ENCODE data around the gene HPCAL1.

HPCAL1 gene

DNA sequence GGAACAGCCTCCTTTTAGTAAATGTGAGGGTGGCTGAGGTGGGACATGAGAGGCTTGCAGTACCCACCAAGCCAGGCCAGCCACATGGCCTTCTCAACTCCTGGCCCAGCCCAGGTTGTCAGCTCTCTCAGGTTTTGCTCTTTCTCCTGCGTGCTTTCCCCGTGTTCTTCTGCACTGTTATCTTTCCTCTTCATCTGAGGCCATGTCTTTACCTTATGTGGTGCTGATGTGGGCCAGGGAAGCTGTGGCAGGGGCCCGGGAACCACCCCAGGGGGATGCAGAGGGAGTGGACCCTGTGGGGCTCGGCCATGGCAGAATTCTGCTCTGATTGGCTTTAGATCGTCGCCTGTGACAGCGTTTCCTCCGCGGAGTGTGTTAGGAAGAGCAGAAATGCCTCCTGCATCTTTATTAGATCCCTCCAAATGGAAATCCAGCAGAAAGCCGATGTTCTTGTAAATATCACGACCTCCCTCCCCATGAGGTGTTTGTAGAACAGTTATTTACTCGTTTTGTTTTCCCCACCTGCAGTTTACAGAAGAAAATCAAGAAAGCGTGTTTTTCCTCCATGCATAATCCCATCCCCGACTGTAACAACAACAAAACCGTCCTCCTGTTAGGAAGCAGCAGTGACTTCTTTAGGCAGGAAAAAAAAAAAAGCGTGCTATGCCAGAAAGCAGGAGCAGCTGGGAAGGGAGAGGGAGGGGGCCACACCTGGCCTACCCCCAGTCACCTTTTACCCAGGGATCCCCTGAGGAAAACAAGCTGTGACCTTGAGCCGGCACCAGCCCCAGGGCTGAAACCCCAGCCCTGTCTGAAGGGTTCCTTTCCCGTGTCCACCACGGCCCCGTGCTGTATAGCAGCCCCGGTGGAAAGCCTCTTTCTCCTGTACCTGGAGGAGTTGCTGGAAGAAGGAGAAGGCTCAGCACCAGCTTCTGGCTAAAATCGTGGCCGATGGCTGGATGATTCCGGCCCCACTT lies 54.8 kb downstream of the HPCAL1 start:
- DNase-seq = no peak

DNA sequence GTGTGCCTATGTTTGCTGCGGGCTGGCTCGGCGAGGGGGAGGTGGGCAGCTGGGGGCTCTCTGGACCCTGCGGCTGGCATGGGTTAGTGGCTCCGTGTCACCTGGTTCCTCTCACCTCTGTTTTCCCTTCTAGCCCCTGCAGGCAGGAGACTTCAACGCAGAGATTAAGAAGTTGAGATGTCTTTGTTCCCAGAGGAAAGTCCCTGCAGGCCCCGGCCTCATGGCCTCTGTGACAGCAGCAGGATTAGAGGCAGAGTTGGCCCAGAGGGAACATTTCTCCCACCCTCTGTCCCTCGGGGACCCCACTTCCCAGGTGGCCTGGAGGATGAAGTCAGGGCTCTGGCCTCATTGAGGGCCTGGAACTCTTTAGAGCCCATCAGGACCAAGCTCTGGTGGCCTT lies 56.5 kb downstream of the HPCAL1 start:
- no peak for DNase-seq

DNA sequence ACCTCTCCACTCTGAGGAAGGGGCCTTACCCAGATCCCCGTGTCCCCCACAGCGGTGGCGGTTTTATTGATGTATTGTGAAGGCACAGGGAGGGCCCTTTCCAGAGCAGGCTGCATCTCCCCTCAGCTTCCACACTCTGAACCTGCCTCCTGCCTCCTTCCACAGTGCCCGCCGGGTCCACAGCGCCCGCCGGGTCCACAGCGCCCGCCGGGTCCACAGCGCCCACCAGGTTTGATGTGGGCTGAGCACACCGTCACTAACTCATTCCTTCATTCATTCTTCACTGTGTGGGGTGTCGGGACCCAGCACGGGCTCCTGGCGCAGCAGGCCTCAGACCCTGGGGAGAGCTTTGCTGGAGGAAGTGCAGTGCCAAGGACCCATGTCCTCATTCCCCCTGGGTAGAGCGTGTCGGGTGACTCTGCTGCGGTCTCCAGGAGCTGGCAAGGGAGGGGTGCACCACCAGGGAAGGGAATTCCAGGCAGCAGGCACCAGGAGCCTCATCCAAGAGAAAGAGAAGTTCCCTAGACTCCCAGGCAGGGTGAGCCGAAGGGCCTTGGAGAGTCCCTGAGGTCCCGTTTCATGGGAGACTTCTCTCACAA lies 57.1 kb downstream of the HPCAL1 start:
- DNase-seq = no peak

DNA sequence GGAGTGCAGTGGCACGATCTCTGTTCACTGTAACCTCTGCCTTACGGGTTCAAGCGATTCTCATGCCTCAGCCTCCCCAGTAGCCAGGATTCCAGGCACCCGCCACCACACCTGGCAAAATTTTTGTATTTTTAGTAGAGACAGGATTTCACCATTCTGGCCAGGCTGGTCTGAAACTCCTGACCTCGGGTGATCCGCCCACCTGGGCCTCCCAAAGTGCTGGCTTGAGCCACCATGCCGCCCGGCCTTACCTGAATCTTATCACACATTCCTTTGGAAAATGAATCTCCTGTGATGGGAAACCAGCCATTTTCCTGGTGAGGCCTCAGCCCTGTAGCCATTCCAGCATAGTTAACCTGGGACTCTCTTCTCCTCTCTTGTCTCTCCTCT lies 57.8 kb downstream of the HPCAL1 start:
- DNase-seq = no peak

DNA sequence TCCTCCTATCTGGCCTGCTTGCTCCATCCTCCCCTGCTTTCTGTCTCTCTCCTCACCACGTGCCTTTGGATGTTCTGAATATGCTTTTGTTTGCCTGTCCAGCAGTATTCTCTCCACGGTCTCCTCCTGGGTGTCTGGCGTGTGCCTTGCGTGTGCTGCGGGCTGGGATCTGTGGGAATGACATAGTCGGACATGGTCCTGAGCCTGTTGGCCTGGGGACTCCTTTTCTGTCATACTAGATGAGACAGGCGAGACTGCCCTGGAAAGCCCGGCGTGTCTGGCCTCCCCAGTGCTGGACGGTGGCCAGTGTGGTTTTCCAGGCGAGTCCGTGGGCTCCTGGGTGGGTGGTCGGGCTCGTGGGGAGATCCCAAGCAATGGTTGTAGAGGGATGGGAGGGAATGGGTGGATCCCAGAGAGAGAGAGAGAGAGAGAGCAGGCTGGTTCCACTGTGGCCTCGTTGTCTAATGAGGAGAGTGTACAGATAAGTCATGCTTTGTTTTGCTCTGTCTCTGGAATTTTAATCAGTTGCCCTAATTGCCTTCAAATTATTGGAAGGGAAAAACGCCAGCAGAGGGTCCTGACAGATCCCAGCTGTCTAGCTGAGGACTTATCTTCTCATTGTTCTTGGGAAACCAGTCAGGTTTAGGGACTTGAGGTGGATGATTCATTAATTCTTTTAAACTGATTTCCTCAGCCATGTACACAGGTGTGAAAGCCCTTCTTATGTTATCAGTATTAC lies 58.3 kb downstream of the HPCAL1 start:
- no peak for DNase-seq

DNA sequence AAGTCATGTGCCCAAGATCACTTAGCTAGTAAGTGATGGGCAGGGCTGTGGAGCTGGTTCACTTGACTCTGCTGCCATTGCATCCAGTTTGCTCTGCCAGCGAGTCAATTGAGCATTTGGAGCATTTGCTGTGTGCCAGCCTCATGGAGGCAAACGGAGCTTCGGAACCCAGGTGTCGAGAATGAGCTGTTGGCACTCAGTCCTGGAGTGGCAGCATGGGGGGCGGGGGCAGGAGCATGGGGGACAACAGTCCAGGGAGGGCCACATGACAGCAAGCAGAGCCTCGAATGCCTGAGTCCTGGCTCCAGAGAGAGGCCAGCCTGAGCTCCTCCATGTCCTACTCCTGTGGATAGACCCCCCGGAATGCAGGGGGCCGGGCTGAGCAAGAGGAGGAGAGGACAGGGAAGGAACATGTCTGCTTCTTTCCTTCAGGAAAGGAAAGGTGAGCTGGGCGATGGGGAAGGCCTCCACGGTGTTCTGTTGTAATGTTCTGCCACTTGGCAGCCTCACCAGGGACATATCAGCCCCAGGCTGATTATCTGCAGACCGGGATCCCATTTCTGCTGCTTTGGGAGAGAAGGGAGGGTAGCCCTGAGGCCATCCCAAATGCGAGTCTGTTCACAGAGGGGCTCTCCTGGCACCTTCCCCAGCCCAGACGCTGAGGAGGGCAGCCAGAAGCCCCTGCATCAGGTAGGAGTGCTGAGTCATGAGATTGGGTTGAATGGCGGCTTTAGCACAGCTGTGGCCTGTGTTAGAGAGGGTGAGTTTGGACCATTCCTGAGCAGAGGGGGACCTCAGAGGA lies 59.6 kb downstream of the HPCAL1 start:
- no peak for DNase-seq

DNA sequence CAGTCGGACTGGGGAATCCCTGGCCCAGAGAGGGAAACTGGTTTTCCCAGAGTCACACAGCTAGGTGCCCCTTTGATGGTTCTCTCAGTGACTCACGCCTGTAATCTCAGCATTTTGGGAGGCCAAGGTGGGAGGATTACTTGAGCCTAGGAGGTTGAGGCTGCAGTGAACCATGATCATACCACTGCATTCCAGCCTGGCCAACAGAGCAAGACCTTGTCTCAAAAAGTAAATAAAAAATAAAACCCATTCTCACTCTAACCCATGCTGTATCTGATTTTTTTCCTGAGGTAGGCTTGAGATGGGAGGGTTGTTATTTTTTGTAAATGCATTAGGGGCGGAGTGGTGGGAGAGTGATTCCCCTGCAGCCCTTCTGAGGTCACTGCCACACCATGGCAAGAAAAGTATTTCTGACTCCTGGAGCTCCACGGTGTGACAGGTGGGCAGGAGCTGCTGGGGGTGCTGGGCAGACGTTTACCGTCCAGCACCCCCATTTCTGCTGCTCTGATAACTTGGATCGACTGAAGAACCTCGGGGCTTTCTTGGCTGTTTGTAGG lies 60.3 kb downstream of the HPCAL1 start:
- no peak for DNase-seq

DNA sequence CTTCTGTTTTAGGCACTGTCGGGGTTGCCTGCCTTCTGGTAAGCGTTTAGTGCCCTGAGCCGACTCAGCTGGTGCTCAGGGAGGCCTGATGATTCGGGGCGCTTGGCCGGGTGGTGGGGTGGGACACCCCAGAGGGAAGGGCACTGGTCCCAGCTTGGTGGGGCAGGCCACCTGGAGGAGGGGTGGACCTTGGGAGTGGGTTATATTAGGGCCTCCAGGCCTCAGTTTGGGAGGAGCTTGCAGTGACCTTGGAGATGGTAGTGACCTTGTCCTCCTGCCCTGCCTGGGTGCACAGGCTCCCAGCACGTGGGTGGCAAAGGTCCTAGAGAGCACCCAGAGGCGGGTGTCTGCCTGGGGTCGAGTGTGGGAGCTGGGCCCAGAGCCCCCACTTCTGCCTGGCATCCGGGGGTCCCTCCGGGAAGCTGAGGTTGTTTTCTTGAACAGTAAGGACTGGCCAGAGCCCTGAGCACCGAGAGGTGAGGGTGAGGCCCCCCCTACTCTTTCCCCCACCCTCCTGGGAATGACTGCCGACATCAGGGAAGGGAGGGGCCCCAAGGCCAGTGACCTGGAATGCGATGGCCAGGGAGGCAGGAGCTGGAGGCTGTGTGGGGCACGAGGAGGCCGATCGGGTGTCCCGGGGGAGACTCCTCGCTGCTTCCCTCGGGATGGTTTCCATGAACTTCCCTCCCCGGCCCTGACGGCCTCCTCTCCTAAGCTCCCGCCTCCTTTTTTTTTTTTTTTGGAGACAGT lies 61.3 kb downstream of the HPCAL1 start:
- DNase-seq = no peak

DNA sequence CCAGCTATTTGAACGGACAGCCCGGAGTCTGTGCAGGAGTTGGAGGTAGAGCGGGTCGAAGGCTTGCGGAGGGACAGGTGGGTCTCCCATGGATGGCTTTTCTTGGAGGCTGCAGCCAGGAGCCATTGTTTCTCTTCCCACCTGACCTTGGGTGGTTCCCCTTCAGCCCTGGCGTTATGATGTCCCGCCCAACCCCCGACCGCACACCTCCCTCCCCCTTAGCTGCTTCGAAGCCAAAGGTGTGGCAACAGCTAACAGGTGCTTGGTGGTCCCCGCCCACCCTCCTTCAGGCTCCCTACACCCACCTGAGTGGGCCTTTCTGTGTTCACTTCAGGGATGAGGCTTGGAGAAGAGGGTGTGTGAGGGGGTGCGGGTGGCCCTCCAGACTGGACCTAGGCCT lies 62.7 kb downstream of the HPCAL1 start:
- DNase-seq = no peak

DNA sequence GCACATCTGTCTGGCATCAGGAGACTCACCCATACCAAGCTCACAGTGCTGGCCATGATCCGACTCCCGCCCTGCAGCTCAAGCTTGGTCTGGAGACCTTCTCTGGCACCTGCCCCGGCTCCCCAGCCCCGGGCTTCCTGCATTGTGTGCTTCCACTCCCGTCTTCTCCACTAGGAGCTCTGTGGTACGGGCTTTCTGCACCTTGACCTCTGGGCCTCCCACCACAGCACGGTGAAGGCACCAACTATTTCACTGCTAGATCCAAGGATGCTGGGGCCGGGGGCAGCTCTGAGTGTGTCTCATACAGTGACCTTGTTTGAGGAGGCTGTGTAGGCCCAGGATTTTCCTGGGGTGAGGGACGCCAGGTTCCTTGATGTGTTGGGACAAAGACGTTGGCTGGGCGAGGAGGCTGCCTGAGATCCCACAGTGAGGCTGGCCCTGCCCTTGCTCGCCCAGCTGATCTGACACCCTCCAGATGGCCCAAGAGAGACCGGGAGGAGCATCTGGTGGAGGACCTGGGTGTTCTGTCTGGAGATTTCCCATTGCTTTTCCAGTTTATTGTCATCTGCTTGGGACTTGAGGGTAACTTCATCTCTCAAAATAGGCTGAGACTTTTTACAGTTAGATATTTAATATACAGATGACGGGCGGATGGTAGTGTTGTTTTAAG lies 64.0 kb downstream of the HPCAL1 start:
- no peak for DNase-seq

DNA sequence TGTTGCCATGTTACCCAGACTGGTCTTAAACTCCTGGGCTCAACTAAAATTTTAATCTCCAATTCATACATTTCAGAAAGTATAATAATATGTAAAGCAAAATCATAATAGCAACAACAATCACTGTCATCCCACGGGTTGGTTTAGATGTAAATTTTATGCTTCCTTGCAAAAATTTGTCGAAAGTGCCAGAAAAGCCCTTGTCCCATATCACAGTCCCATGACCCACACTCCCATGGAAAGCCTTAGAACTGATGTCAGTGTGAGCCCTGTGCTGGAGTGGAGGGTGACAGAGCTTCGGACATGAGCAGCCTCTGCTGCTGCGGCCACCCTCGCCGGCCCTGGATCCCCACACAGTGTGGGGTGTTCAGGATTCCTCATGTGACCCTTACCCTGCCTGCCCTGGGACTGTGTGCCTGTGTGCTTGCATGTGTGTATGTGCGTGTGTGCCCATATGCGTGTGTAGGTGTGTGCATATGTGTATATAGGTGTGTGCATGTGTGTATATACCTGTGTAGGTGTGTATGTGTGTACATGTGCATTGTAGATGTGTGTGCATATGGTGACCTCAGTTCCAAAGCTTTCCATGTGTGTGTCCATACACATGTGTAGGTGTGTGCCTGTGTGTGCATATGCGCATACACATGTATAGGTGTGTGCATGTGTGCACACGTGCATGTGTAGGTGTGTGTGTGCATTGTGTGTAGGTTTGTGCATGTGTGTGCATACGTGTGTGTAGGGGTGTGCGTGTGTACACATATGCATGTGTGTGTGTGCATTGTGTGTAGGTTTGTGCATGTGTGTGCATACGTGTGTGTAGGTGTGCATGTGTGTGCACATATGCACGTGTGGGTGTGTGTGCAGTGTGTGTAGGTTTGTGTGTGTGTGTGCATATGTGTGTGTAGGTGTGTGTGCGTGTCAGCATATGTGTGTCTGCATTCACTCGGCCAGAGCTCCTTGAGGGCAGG lies 65.1 kb downstream of the HPCAL1 start:
- no peak for DNase-seq

DNA sequence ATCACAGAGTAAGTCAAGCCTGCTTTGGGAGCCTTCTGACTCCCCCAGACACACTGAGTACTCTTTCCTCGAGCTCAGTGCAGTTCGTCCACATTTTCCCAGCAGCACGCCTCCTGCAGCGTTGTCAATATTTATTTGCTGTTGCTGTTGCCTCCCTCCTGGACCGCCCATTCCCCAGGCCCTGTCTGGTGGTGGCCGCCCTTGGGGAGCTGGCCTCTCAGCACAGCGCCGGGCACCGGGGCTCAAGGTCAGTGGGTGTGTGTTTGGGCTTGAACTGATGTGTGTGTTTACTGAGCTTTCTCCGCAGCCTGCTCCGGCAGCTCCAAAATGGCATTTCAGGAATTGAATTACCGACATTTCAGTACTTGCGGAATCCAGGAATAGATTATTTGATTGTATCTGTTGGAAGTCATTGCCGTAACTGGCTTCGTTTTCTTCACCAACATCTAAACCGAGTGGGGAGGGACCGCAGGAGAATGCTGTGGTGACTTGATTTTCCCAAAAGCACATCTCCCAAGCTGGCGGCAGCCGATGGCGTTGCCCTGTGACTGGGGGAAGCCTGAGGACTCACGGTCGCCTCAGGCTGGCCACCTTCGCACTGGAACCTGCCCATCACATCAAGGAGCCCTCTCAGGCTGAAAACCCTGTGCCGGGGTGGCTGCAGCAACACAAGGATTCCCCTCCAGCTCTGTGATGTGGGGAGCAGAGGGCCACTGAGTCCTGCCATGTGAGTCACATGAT lies 66.0 kb downstream of the HPCAL1 start:
- DNase-seq = no peak

DNA sequence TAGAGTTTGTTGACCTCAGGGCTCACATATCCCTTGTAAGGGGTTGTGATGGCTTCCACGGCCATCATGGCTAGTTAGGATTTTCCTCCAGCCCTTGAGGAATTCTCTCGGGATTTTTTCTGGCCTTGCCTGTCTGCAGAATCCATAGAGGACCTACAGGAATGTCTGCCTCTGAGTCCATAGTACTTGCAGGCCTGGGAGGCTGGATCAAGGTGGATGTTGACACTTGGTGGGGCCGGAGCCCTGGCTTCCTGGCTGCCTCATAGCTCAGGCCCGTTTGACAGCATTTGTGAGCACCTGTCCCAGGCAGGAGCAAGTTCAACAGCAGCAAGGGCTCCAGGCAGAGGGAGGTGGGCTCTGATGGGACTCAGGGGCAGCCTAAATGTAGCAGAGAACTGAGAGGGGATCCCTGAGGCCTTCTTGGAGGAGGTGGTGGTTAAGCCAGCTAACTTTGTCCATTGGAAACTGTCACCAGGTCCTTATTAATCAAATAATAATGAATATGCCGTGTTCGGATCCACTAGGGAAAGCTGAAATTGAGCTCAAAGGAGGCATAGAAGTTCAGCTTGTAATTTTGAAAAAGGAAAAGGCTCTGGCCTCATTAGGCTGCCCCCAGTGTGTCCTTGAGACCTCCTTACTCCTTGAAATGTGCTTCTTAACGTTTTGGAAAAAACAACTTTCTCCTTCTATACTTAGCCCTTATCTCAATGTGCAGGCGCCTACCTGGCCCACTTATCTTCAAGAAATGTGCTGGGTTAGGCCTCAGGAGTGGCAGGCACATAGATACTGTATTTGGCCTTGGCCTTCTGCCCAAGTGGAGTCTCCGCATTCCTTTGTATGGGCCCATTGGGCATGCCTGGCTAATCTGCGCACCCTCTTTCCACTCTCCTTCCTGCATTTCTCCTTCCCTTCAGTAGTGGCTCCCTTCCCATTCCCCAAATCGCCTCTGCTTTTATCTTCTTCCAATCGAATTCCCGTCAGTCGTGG lies 66.9 kb downstream of the HPCAL1 start:
- no peak for DNase-seq

DNA sequence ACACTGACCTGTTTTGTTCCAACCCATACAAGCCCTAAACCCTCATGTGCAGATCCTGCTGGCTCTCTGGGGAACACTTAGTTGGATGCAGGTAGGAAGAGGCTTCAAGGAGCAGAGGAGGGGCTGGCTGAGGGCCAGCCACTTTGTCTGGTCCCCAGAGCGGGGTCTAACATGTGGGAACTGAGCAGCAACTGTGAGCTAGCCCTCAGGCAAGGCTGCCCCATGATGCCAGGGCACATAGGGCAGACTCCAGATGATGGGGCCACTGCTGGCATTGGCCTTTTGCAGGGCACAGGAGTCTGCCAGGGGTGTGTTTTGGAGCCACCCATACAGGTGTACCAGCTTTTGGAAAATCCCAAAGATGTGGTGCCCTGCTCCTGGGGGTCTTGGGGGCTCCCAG lies 67.7 kb downstream of the HPCAL1 start:
- no peak for DNase-seq

DNA sequence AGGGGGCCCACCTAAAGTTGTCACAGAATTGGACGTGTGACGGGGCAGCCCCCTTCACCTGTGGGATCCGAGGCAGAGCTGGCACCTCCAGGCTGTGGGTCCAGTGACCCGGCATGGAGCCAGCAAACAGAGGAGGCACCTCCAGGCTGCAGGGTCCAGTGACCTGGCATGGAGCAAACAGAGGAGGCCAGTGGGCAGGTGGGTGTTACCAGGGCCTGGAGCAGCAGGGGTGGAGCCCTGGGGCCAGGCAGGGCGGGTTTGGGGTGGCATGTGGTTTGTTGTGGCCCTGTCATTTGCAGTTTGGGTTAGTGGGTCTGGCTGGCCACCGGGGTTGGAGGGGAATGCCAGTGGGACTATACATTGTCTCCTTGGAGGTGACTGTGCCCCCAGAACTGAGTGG lies 68.2 kb downstream of the HPCAL1 start:
- no peak for DNase-seq

DNA sequence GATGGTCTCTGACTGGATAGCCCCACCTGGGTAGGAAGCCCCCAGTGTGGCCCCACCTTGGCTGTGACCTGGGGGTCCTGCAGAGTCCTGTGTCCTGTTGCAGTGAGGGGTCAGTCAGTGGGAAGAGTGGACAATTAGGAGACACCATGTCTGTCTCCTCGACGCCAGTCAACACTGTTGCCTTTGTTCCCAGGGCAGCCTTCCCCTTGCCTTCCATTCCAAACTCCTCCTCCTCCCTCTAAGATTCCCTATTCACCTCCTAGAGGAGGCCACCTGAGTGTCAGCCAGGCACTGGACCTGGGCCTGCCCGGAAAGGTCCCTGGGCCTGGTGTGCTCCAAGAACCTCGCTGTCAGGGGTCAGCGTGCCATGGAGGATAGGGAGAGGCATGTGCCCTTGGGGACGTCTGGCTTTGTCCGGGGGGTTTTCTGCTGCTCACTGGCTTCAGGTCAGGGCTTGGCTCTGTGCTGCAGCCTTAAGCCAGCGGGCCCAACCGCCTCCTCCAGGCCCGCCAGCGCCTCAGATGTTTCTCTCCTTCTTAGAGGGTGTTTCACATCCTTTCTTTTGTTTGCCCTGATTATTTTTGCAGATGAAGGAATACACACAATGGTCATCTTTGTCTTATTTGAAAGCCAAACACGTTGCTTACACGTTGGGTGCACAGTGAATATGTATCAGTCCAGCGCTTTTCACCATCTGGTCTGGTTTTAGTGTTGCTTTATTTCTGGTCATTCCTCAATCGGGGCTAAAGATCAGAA lies 68.9 kb downstream of the HPCAL1 start:
- DNase-seq = no peak

DNA sequence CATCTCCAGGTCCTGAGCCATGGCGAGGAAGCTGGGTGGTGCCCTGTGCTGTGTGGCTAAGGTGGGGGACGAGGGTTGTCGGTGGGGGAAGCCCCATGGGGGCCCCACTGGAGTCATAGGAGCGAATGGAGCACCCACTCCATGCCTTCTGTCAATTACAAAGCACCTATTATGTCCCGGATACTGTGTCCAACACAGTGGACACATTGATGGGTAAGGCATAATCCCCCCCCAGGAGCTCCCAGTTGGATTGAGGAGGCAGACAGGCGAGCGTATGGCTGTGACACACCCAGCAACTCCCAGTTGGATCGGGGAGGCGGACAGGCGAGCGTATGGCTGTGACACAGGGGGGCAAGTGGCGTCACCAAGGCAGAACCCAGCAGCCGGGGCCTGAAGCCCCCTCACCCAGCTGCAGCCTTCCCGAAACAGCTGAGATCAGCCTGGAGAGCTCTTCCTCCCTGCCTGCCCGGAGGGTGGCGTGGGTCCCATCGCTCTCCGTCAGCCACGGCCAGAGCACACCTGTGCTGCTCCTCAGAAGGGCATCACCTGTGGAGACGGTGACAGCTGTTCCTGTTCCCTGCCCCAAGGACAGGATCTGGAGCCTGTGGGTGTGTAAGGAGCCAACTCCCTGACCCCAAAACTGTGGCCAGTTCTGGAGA lies 69.6 kb downstream of the HPCAL1 start:
- DNase-seq = no peak

Data from NCI-H2081 treated with DMSO at 0.1 percent for 48 hours (cell line).